HG02981 (cell line): Measurements from ENCODE around the gene SYCP2.
"Not testable (repeated sequence)": the region's sequence is repeated elsewhere in the genome, so short reads cannot be mapped to it uniquely, and the experiment has no call there.

ENCODE experiments used
- ATAC-seq: cut with Tn5 transposase; IDR thresholded peaks from one replicate; pipeline ENCODE4 v1.9.1; 2021; ENCODE audit warnings: mild to moderate bottlenecking, moderate library complexity; ENCODE audit not compliant: unreplicated experiment

Gene SYCP2

DNA sequence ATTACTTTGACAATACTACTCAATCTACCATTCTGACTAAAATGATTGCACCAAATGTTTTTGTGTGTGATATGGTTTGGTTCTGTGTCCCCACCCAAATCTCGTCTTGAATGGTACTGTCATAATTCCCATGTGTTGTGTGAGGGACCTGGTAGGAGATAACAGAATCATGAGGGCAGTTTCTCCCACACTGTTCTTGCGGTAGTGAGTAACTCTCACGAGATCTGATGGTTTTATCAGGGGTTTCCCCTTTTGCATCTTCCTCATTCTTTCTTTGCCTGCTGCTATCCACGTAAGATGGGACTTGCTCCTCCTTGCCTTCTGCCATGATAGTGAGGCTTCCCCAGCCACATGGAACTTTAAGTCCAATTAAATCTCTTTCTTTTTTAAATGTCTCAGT is 20.8 kb downstream of the SYCP2 start:
- no peak for ATAC-seq

DNA sequence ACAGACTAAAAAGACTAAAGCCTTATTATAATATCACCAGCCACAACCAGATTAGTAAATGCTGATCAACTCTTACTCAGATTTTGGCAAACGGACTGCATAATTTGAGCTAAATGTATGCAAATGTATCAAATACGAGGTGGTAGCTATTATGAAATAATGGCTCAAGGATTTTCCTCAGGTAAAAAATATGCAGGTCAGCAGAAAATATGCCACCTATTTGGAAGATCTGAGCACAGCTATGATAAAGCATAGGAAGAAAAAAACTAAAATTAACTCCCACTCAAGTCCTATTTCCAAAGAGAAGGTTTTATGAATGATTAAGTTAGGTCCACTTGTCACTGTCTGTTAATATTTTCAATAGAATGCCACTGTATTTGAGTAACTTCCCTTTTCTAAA is 22.4 kb downstream of the SYCP2 start:
- ATAC-seq: no peak

DNA sequence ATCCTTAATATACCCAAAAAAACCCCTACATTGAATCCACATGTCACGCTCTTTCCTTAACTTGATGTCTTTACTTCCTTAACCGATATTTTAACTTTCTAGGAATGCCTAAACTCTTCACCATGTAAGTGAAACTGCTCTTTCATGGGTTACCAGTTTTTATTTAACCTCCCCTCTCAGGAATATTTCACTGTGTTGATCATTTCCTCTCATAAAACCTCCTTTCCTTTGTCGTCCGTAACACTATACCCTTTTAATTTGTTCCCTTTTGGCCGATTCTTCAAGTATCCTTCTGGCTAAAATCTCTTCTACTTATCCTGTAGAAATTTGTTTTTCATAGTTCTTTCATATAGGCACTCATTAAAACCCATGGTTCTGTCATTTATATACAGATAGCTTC is 24.6 kb downstream of the SYCP2 start:
- no peak for ATAC-seq

DNA sequence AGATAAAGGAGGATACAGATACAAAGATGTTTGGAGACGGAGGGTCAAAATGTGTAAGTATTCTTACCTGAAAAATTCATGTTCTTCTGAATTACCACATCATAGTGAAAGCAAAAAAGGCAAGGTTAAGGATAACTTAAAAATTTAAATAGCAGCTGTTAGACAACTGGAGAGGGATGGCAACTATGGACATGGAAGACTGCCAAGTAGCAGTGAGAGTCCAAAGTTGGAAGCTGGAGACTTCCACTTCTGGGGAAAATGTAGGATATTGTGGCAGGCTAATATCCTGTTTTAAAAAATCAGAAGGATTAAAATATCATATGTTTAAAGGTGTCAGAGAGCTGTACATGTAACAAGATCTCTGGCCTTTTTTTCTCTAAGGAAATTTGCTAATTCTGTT is 29.8 kb downstream of the SYCP2 start:
- no peak for ATAC-seq

DNA sequence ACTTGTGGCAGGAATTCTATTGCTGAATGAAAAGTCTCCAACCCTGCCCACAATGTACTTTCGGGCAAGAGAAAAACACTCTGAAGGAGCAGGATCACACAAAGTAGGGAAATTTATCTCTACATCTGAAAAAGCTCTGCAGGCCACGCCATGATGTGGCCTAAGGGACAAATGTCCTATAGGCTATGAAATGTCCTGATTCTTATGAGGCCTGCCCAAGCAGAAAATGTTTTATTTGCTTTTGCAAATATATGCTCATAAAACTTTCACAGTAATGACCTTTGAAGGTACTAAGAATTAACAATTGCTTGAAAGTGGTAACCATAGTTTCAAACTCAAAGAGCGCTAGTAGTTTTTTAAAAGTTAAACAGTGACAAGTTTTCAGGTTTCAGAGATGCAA is 31.0 kb downstream of the SYCP2 start:
- ATAC-seq: no peak

DNA sequence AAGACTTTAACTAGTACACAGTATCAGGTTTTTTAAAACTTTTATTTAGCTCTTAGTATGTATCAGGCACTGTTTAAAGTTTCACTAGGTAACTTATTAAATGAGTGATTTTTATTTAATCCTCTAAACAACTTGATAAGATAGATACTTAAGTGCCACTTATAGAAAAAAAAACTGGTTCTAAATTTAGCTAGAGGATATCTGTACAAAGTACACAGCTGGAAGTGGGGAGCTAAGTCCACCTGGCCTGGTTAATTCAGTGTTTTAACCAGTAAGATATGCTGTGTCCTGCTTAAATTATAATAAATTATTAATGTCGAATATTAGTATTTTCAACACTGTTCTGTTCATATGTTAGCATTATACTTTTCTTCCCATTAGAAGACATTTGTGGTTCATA is 37.5 kb downstream of the SYCP2 start:
- no peak for ATAC-seq

DNA sequence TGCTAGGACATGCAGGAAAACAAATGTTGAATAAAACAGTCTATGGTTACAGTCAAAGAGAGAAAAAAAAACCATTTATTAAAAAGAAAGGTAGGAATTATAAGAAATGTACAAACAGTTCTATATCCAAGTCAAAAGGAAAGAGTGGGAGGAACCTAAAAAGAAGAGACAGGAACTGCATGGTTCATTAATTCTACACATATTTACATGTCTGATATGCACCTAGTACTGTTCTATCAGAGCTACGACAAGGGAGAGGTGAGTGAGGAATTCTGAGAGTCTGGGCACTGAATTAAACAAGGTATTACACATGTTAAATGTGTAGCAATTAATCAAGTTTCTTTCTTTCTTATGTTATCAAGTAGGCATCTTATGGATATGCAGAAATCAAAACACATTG is 41.9 kb downstream of the SYCP2 start:
- ATAC-seq: no peak

DNA sequence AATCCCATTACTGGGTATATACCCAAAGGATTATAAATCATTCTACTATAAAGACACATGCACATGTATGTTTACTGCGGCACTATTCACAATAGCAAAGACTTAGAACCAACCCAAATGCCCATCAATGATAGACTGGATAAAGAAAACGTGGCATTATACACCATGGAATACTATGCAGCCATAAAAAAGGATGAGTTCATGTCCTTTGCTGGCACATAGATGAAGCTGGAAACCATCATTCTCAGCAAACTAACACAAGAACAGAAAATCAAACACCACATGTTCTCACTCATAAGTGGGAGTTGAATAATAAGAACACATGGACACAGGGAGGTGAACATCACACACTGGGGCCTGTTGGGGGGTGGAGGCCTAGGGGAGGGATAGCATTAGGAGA is 43.4 kb downstream of the SYCP2 start:
- ATAC-seq: not testable (repeated sequence)

DNA sequence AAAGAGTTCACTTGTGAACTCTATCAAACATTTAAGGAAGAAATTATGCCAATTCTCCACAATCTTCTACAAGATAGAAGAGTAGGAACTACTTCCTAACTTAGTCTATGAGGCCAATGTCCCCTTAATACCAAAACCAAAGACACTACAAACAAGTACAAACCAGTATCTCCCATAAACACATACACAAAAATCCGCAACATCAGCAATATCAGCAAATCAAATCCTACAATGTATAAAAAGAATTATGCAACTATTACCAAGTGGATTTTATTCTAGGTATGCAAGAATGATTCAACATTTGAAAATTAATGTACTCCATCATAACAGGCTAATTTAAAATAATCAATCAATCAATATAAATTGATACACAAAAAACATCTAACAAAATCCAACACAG is 45.4 kb downstream of the SYCP2 start:
- no peak for ATAC-seq

DNA sequence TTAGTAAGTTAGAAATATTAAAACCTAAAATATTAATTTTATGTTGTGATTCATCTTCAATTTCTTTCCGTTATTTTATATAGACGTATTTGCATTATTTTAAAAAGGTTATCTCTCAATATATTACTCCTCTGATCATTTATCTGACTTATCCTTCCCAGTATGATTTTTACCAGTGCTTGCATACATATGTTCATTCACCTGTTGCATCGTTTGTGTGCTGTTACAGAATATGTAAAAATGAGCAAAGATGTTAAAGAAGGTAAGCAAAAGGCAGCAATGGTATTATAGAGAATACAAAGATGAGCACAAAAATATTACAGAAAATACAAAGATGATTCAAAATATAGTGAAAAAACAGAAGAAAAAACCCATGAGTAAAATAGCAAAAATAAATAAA is 48.9 kb downstream of the SYCP2 start:
- ATAC-seq: no peak

DNA sequence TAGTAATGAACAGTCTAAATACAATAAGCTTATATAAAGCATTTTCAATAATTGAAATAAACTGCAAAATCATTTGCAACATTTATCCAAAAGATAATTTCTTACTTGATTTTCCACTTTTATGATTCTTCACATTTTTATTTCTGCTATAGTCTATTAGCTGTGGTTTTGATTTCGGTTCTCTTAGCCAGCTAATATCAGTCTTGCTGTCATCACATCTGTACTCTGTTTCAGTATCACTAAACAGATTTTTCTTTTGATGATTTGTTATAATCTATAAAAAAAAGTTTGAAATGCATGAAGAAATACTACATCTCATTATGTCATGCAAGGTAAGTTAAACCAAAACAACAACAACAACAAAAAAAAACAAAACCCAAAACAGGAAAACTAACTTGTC is 53.2 kb downstream of the SYCP2 start:
- no peak for ATAC-seq

DNA sequence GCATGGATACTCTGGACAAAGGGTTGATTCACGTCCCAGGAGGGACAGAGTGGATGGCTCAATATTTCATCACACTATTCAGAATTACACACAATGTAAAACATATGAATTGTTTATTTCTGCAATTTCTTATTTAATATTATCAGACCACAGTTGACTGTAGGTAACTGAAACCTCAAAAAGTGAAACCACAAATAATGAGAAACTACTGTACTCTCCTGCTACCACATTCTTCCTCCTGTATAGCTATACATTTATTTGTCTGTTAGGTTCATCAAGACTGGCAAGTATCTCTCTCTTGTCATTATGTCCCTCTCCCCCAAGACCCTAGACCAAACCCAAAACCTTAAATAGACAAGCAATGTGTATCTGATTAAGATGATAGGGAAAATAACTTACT is 60.0 kb downstream of the SYCP2 start:
- no peak for ATAC-seq

DNA sequence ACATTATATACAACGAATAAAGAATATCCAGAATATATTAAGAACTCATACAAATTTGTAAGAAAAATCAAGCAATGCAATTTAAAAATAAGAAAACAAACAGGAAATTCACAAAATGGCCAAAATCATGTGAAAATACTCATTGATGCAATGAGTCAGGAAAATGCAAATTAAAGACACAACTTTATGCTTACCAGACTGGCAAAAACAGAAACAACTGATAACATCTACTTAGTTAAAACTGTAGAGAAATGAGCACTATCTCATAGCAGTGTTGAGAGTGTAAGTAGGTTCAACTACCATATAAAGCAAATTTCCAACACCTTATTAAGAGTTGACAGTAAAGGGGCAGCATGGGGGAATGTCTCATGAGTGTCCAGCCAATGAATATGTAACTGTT is 62.3 kb downstream of the SYCP2 start:
- no peak for ATAC-seq

DNA sequence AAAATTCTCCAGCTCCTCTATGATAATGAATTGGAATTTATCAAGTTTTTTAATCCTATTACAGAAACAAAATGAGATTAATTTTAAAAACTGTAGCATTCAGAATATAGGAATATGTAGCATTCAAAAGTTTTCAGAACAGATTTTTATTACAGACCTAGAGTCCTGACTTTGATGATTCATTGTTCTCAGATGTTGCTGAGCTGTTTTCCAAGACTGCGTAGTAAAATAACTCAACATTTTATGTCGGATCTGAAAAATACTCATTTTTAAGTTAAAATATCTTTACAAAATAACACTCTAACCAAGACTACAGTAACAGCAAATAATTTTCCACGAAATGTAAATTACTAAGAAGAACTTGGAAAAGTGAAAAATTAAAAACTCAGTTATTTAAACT is 67.1 kb downstream of the SYCP2 start:
- no peak for ATAC-seq

DNA sequence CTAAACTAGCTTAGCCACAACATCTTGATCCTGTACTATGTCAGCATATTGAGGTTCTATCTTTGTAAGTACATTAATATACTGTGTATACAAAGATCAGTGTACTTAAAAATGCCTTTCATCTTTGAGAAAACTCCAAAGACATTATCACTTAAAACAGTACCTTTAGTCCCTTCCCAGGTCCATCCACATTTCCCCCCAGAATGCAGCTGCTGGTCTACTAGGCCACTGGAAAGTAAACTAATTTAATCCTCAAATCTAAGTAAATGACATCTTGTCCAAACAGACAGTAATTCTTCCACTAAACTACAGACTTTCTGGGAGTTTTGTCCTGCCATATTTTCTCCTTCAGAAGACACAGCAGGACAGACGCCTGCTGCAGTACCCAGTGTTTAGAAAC is 68.7 kb downstream of the SYCP2 start:
- no peak for ATAC-seq

DNA sequence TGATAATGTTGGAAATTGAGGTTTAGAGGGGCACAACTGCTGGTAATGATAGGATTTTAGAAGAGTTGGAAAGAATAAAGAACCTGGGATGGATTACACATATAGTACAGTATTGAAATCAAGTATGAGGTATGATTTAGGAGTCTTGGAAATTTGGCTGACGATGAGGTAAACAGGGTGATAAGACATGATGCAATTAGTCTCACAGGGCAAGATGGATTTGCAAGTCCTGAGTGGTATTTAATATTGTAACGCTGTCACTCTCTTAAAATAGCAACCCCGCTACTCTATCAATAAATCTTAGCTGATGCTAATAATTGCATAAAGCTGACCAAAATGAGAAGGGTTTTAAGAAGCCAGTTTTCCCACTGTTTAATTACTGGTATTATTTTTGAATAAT is 70.4 kb downstream of the SYCP2 start:
- no peak for ATAC-seq

DNA sequence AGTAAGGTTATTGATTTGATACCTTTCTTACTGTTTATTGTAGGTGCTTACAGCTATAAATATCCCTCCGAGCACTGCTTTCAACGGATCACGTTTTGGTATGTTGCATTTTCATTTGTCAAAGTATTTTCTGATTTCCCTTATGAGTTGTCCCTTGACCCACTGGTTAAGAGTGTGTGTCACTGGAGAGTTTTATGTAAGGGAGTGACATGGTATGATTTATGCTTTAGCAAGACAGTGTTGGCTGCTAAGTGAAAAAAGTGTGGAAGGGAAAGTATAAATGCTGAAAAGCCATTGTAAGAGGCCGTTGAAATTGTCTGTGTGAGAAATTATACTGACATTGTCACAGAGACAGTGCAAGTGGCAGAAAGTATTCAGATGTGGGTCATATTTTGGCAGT is 72.0 kb downstream of the SYCP2 start:
- ATAC-seq: no peak

DNA sequence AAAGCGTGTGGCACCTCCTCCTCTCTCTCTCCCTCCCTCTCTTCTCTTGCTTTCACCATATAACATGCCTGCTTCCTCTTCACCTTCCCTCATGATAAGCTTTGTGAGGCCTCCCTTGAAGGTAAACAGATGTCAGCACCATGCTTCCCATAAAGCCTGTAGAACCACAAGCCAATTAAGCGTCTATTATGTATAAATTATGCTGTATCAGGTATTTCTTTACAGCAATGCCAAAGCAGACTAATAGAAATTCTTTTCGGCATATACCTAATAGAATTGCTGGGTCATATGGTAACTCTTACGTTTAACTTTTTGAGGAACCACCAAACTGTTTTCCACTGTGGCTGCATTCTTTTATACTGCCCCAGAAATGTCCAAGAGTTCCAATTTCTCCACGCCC is 75.0 kb downstream of the SYCP2 start:
- no peak for ATAC-seq

DNA sequence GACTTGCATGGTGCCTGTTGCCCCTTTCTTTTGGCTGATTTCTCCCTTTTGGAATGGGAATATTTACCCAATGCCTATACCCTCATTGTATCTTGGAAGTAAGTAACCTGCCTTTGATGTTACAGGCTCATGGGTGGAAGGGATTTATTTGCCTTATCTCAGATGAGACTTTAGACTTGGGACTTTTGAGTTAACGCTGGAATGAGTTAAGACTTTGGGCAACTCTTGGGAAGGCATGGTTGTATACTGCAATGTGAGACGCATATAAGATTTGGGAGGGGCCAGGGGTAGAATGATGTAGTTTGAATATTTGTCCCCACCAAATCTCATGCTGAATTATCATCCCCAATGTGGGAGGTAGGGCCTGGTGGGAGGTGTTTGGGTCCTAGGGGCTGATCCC is 75.5 kb downstream of the SYCP2 start:
- no peak for ATAC-seq

DNA sequence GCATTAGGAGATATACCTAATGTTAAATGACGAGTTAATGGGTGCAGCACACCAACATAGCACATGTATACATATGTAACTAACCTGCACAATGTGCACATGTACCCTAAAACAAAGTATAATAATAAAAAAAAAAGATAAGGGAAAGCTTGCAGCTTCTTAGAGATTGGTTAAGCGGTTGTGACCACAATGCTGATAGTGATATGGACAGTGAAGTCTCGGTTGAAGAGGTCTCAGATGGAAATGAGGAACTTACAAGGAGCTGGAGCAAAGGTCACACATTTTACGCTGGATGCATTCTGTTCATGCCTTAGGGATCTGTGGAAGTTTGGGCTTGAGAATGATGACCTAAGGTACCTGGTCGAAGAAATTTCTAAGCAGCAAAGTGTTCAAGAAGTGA is 76.5 kb downstream of the SYCP2 start:
- not testable (repeated sequence) for ATAC-seq

DNA sequence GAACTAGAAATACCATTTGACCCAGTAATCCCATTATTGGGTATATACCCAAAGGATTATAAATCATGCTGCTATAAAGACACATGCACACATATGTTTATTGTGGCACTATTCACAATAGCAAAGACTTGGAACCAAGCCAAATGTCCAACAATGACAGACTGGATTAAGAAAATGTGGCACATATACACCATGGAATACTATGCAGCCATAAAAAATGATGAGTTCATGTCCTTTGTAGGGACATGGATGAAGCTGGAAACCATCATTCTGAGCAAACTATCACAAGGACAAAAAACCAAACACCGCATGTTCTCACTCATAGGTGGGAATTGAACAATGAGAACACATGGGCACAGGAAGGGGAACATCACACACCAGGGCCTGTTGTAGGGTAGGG is 76.9 kb downstream of the SYCP2 start:
- not testable (repeated sequence) for ATAC-seq

DNA sequence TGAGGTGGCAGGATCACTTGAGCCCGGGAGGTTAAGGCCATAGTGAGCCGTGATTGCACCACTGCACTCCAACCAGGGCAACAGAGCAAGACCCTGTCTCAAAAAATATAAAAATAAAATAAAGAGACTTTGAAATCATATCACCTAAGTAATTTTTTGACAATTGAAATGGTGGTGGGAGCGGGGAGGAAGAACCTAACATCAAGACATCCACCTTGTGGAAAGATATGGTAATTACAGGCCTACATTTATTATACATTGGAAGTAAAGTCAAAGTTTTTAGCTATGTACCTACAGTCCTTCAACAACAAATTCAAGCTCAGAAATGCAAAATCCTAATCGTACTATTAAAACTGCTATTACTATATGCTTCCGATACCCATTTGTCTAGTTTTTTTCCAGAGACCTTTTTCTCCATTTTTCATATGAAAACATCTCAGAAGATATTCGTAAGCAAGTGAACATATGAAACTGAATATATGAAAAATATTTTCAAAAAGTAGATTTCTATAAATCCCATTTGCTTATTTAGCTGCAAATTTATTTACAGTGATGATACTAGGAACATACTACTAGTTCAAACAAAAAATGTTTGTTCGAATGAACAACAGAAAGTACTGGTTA is 83.3 kb downstream of the SYCP2 start:
- ATAC-seq: no peak

DNA sequence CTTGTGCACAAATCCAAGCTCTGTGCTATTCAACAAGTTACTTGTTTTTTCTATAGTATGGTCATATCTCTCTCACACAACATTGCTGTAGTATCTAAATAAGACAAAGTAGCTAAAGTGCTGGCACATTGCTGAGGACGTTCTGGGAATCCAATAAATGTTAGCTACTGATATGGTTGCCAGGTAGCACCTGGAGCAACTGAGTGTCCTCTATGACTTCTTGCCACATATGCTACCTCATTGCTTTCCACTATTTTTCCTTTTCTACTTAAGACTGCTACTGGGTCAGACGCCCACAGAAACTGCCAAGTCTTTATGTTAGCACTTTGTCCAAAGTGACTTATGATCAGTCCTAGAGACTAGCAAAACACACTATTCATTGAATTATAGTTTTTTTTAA is 85.3 kb downstream of the SYCP2 start:
- ATAC-seq: no peak

DNA sequence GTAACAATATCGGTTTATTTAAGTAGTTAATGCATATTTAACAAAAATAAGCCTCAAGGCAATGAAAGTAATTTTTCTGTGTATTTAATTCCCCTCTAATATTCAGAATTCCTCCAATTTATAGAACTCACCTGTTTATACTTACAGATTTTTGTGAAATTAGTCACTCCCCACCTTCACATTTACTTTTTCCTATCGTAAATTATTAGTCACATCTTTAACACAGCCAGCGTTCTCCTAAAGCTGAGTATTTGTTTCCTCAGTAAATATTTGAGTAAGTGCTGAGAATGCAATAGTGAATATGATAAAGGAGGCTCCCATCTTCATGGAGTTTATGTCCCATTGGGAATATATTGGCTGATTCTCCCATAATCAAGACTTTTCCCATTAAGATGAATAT is 88.0 kb downstream of the SYCP2 start:
- ATAC-seq: no peak
